Kidney epithelial cell (primary cell): ENCODE data around the gene PRKCB. TPM values are rescaled to one million over a fixed set of nuclear protein-coding genes. Genes with fewer than 3 reads are reported as not detected.

Source experiments
- DNase-seq: peaks from one replicate; pipeline ENCODE4 v3.0.0-alpha.2; 2010; ENCODE audit warnings: low read depth
- H3K27me3 ChIP-seq: 2 replicates; pipeline ENCODE4 v1.6.0; 2011; ENCODE audit warnings: low read length; ENCODE audit not compliant: control insufficient read depth, insufficient read depth
- H3K36me3 ChIP-seq: 2 replicates; pipeline ENCODE4 v1.5.1; 2011; ENCODE audit warnings: low read length; ENCODE audit not compliant: control insufficient read depth, insufficient read depth
- H3K4me3 ChIP-seq: 2 replicates; pipeline ENCODE4 v1.5.1; 2011; ENCODE audit warnings: low read depth, mild to moderate bottlenecking, control low read depth, low read length
- CTCF ChIP-seq: IDR thresholded peaks from 2 replicates; pipeline ENCODE4 v1.5.1; 2011; ENCODE audit warnings: mild to moderate bottlenecking, moderate library complexity, low read length, control low read depth, inconsistent platforms; ENCODE audit not compliant: insufficient read depth, poor library complexity, severe bottlenecking
- total RNA-seq: library from RNA; depleted of rRNA; stranded (reverse); fragments of >200 nt; gene quantifications from 2 replicates; pipeline ENCODE4 v1.2.3, GENCODE V29; 2015

PRKCB gene
- total RNA-seq, 1 donor from 2014 or later, result 7.1 TPM

GRCh38 chr16:23869052-23869451 is 33.3 kb downstream of the PRKCB start:
- Histone ChIP-seq H3K36me3 (no peaks in the 10 kb centered on the region), H3K4me3 (no peak overlapping the region), H3K27me3 (no peaks in the 10 kb centered on the region)
- DNase-seq, result no peak
- no peak for TF ChIP-seq CTCF

DNA sequence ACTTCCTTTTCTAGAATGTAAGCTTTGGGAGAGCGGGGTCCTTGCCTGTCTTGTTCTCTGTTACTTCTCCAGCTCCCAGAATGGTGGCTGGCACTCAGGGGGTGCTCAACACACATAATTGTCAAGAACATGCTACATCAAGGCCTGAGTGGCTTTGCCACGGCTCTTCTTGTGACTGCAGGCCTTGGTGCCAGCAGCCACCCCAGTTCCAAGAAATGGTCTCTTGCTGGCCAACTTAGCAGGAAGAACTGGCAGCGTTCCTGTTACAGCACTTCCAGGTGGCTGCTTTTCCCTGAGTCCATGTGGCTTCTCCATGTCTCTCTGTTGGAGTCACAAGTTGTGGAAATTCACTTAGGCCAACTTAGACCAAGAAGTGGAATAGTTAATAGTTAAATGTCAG is 36.1 kb downstream of the PRKCB start:
- TF ChIP-seq CTCF, result no peak
- H3K4me3 ChIP-seq, result no peak overlapping the region
- DNase-seq, result no peak
- H3K27me3 ChIP-seq, result no peaks in the 10 kb centered on the region
- no peaks in the 10 kb centered on the region for H3K36me3 ChIP-seq

DNA sequence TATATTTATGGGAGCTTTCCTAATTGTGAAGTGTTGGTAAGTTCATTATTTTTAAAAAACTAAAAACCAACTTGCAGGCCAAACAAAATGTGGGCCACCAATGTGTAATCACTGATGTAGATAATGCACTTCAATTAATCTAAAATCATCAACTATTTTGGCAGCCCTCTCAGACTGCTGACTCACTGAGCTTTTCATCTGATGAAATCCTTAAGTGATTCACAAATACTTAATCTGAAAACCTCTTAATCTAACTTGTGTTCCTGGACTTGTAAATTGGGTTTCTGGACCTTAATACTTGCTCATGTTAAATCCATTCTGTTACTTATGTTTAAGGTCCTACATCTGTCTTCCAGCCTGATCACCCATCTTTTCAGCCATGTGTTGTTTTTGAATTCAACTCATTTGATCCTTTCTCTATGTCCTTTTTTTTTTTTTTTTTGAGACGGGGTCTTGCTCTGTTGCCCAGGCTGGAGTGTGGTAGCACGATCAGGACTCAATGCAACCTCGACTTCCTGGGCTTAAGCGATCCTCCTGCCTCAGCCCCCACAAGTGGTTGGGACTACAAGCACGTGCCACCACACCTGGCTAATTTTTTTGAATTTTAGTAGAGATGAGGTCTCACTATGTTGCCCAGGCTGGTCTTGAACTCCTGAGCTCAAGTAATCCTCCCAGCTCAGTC is 39.0 kb downstream of the PRKCB start:
- H3K27me3 ChIP-seq, result no peaks in the 10 kb centered on the region
- no peak for TF ChIP-seq CTCF
- no peak overlapping the region for H3K4me3 ChIP-seq
- H3K36me3 ChIP-seq, result no peaks in the 10 kb centered on the region
- DNase-seq, result no peak

DNA sequence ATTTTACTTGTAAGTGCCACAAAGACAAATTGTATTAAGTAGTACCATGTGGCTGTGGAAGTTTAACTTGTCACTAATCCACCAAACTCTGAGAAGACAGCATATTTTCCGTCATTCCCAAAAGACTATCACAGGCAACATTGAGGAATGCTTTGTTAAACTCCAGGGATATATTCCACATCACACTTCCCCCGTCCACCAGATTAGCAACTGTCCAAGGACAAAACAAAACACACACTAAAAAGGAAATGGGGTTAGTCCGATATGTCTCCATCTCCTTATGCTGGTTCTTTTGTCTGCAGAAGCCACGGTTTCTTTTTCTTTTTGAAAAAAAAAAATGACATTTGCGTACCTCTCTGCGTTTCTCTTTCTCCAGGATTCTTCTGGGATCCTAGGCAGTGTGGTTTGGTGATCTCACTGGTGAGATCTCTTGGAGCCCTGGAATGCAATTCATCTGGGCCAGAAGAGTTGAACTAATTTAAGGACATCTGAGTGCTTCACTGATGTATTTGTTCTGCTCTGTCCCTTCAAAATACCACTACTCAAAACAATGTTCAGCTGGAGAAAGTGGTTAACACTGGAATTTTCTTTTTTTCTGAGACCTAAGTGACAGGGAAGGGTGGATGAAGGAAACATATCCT is 40.6 kb downstream of the PRKCB start:
- H3K36me3 ChIP-seq, result no peaks in the 10 kb centered on the region
- DNase-seq, result no peak
- no peaks in the 10 kb centered on the region for H3K27me3 ChIP-seq
- no peak overlapping the region for H3K4me3 ChIP-seq
- no peak for TF ChIP-seq CTCF

GRCh38 chr16:23877107-23878070 is 41.6 kb downstream of the PRKCB start:
- no peaks in the 10 kb centered on the region for H3K36me3 ChIP-seq
- TF ChIP-seq CTCF, result no peak
- DNase-seq, result no peak

More at GRCh38 chr16:23877107-23878070, 41.6 kb downstream of the PRKCB start:
- Histone ChIP-seq H3K27me3 (no peaks in the 10 kb centered on the region), H3K4me3 (no peak overlapping the region)
